MV-4-11 (cell line): ENCODE results near the gene ZNF418.
"Not testable (repeated sequence)": the region's sequence is repeated elsewhere in the genome, so short reads cannot be mapped to it uniquely, and the experiment has no call there.

Experiments
- DNase-seq: peaks from one replicate; lab custom pipeline; 2025; lab: John Stamatoyannopoulos, UW

The ZNF418 gene

GRCh38 chr19:57934820-57935665 is at the start of gene ZNF418:
ZNF418 (minus strand) TSS chr19:57935402; CDS start chr19:57933822, 1,580 bp downstream.
- no peak for DNase-seq

DNA sequence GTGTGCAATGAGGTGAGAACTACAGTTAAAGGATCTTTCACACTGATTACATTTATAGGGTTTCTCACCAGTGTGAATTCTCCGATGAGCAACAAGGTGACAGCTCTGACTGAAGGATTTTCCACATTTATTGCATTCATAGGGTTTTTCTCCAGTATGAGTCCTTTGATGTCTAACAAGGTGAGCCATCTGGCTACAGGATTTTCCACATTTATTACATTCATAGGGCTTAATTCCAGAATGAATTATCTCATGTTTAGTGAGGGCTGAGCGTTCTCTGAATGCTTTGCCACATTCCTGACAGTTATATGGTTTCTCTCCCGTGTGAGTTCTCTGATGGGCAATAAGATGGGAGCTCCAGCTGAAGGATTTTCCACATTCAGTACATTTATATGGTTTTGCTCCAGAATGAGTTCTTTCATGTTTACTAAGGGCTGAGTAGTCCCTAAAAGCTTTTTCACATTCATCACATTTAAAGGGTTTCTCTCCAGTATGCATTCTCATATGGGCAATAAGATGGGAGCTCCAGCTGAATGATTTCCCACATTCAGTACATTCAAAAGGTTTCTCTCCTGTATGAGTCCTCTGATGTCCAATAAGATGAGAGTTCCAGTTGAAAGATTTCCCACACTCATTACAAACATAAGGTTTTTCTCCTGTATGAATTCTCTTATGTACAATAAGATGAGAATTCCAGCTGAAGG is 43.5 kb upstream of the ZNF418 start:
- no peak for DNase-seq

GRCh38 chr19:57974434-57974833 is 39.2 kb upstream of the ZNF418 start, which contains the start of gene C19orf18:
C19orf18 (minus strand) TSS chr19:57974534; CDS start chr19:57974432, 102 bp downstream.
- no peak for DNase-seq

DNA sequence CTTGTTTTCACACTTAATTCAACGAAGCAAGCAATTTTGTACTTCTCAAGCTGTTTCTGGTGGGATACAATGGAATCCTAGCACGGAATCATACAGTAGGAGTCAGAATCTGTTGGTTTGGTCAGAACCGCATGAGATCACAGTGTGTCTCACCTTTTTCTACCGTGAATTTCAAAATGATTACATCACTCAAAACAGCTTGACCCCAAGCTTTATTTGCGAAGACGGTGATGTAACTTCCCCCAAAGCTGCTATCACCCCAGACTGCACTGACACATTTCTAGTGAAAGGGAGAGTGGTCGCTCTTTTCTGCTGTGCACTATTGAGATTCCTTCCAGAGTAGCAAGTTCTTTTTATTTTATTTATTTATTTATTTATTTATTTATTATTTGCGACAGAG is 29.6 kb upstream of the ZNF418 start:
- DNase-seq, result no peak

DNA sequence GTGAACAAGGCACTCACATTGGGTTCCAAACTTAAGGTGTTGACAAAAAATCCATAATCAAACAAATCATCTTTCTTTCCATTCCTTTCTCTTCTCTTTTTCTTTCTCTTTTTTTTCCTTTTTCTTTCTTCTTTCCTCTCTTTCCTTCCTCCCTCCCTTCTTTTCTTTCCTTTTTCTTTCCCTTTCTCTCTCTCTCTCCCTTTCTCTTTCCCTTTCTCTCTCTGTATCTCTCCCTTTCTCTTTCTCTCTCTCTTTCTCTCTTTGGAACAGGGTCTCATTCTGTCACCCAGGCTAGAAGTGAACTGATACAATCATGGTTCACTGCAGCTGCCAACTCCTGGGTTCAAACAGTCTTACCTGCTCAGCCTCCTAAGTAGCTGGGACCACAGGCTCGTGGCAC is 26.6 kb upstream of the ZNF418 start:
- no peak for DNase-seq

DNA sequence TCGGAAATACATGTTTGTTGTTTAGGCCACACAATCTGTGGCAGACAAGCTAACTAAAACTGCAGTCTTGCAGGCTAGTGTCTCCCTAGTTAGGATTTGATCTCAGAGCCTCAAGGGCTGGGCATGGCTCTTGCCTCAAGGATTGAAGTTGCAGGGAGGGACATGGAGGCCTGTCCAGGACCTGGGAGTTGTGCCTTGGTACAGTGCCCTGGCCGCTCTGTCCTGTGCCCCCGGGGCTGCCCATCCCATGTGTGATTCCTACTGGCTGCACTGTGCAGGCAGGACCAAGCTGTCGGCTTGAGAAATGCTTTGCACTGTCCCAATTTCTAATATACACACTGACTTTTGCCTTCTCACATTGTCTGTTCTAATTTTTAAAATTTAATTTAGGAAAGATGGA is 19.8 kb upstream of the ZNF418 start:
- no peak for DNase-seq

- DNase-seq, result no peak
Measured at GRCh38 chr19:57949702-57950101, 14.5 kb upstream of the ZNF418 start.

DNA sequence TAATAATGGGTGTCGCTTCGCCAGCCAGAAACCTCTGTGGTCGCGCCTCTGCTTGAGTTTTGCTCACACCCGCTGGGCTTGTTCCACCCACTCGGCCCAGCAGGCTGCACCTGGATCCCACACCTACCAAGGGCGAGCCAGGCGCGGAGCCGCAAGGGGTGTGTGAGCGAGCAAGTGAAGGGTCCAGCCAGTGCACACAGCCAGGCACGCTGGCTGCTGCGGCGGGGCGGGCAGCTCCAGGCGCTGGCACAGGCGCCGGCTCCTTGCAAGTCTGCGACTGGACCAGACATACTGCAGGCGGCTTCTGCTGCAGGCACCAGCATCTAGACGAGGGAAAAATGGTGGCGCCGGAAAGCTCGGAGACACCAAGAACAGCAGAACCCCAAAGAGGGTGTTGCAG is 14.1 kb upstream of the ZNF418 start:
- DNase-seq, result no peak

DNA sequence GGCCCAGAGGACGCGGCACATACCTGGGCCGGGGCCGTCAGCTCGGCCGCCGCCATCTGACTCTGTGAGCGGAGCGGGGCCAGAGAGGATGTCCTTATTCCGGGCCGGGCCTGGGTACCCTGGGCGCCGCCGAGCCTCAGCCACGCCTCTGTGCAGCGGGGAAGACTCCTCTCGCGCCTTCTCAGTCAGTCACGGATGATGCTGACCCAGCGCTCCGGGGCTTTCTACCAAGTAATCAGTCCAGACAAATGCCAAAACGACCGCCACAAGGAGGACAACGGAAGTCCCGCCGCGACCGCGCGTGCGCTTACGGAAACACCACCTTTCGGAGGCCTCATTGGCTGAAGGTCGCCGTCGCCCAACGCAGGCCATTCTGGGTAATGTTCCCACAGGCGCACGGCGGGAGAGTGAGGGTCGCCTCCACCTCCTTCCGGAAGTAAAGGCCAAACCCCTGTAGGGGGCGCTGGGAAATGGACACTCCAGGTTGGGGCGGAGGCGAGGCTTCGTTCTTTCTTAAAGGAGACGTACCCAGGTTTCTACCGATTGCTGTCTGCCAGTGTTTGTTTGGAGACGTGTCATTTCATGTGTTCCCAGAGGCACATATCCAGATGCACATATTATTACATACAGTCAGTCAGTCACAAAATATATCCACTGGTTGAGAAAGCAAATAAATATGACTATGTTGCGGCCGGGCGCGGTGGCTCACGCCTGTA is 12.4 kb upstream of the ZNF418 start, which contains the start of gene ZNF256:
Gene ZNF256 (minus strand): TSS at position 288 of the 716 bp plus-strand sequence. CDS start 232 bp downstream, at position 56.
- DNase-seq, result peak; percentile 95

- no peak for DNase-seq
Measured at GRCh38 chr19:57947088-57947418, 11.9 kb upstream of the ZNF418 start.

DNA sequence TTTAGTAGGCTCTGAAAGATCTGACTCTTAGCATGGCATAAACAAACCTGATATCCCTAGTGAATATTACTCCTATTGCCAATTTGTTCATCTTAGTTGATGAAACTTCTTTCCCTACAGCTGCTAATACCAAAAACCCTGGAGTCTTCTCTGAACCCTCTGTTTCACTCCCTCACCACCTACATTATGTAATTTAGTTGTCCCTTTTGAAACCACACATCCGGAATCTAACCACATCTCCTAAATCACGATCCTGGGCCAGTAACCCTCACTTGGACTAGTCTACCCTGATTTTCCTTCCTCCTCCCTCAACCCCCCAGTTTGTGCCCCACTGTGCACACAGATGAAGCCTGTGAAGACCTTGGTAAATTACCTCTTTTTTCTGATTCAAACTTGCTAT is 11.1 kb upstream of the ZNF418 start:
- peak; percentile 26 for DNase-seq

DNA sequence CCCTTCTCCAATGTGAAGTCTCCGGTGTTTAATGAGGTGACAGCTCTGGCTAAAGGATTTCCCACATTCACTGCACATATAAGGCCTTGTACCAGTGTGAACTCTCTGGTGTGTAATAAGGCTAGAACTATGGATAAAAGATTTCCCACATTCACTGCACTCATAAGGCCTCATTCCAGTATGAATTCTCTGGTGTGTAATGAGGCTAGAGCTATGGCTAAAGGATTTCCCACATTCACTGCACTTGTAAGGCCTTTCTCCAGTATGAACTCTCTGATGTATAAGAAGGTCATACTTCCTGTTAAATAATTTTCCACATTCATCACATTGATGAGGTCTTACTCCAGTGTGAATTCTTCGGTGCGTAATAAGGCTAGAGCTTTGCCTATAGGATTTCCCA is 6.4 kb upstream of the ZNF418 start:
- DNase-seq, result no peak

DNA sequence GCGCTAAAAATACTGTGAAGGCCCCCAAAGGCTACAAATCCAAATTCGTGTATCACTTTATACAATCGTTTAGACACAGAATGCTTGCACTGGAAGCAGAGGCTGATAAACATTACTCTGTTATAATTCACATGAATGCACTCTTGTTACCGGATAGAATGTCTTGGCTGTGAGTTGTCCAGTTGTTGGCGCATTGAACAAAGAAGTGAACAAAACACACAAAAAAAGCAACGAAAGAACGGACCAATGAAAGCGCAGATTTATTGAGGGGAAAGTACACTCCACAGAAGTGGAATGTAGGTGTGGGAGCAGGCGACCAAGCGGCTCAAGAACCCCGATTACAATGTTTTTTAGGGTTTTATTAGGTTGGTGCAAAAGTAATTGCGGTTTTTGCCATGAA is 529 bp upstream of the ZNF418 start:
- DNase-seq, result no peak

GRCh38 chr19:57927587-57927986 is 7.6 kb downstream of the ZNF418 start:
- DNase-seq, result no peak

GRCh38 chr19:57916168-57916995 is 18.8 kb downstream of the ZNF418 start, which contains the start of gene ZNF417:
ZNF417 (minus strand) TSS chr19:57916592; CDS start chr19:57916411, 181 bp downstream.
- DNase-seq, result peak; percentile 99

- DNase-seq, result no peak
Measured at GRCh38 chr19:57914531-57914930, 20.7 kb downstream of the ZNF418 start.

DNA sequence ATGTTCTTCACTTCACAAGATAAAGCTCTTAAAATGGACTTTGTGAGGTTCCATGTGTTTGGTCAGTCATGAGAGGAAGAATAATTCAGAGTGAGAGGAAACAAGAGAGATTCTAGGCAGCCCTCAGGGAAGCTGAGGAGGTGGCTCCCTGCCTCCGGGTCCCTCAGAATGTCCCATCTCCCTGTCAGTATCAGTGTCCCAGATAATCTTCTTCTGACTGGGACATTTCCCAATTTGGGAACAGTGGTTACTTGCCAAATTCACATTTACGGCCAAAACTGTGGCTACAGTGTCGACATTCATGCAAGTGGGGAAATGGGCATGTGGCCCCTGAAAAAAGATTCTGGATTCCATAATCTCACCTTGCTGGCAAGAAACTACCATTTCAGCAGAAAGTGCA is 27.8 kb downstream of the ZNF418 start:
- no peak for DNase-seq

- DNase-seq, result no peak
Measured at GRCh38 chr19:57905258-57905657, 29.9 kb downstream of the ZNF418 start.

DNA sequence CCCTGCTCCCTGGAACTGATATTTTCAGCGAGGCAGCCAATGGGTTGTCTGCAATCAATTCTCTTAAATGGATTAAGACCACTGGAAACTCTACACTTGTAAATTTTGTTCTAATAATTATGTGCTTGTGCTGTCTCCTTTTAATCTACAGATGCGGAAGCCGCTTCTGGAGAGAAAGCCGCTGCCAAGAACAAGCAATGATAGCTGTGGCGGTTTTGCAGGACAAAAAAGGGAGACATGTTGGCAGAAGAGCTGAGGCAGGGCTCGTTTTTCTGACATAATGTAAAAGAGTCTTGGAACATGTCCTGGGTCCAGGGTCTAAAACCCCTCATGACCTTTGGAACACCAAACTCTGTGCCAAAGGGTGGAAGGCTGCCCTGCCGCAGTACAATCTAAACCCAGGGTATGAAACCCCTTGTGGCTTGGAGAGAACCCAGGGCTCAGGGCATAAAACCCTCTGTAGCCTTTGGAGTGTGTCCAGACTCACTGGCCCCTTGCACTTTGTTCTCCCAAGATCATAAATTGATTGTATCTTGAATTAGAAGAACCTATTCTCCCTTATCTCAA is 31.5 kb downstream of the ZNF418 start:
- DNase-seq, result no peak

GRCh38 chr19:57900311-57900710 is 34.9 kb downstream of the ZNF418 start:
- no peak for DNase-seq

DNA sequence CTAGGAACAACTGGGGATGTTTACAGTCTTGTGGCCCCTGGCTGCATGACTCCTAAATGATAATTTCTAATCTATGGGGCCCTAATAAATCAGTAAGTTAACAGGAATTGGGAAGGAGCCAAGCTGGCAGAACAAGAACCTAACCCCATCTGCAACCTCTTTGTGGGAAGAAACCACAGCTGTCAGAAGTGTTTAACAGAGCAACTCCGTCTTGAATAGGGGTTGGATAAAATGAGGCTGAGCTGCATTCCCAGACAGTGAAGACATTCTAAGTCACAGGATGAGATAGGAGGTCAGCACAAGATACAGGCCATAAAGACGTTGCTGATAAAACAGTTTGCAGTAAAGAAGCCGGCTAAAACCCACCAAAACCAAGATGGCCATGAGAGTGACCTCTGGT is 44.5 kb downstream of the ZNF418 start:
- not testable (repeated sequence) for DNase-seq
